ENCODE measurements around the gene TYRO3. TPM values are rescaled to one million over a fixed set of nuclear protein-coding genes. Genes with fewer than 3 reads are reported as not detected.

TYRO3 gene
- total RNA-seq, 1 experiment from 2014 or later, result 8.7 TPM

DNA sequence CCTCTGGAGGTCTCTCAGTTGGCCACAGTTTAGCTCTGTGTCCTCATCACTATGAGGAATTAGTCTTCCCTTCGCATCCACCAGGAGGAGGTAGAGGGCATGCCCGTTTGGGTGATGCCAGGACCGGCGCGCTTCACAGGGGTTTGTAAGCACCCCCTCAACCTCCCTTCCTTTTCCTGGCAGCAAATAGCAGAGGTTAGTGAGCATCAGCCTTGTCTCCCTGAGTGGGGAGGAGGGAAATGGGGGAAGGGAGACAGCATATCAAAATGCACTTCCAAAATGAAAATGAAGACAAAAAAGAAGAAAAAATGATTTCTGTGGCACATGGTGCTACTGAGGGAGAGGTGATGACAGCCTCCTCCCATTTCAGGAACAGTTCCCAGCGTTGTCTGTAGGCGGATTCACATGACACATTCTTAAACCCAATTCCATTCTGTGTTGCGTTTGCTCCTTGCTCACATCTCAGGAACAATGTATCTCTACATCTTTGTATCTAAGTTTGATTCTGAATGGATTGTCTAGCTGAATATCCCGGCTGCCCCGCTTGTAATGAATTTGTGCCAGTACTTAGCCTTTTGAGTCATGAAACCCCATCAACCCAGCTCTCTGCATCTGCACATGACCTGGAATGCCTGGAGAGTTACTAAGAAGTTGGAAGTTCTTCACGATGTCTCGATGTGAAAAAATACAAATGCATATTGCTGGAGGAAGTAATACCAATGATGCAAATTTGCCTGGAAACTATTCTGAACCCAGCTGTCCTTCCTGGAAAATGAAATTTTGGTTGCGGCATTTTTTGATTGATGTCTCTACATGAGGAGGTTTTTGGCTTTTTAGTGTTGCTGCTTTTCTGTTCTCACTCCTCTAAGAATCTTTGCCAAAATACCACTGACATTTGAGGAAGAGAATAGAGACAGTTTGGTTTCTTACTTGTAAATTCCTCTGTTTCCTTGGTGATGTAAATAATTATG, 45.2 kb downstream of the TYRO3 start:
- DNase-seq (ENCODE audit: low read depth), result peak; percentile 69

DNA sequence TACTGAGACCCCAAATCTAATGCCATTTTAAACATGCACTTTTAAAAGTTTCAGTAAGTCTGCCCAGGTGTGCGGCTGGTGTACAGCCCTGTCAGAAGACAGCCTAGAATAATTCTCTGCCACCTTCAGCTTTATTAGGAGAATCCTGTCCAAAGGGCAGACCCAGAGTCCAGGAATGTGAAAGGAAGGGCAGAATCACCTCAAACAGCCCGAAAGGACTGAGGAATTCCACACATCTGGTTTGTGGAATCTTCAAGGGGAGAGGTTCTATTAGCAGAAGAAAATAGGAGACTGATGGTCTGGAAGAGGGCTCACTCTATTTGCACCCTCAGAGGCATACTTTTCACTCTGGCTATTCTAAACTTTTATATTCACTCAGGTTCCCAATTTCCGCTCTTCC, 46.6 kb downstream of the TYRO3 start:
- no peak for DNase-seq (ENCODE audit: low read depth)

DNA sequence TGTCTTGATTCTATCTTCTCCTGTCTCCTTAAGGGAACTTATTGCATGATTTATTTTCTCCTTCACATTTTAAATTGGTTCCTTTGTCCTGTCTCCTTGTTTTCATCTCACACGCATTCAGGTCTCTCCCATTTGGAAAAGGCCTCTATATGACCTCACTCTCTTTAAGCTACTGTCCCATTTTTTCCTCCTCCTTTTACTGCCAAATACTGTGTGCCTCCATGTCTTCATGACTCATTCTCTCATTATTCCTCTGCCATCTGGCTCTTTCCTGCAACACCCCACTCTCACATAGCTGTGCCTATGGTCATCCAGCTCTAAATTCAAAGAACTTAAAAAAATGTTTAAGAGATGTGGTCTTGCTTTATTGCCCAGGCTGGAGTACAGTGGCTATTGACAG, 48.0 kb downstream of the TYRO3 start:
- peak; percentile 87 for DNase-seq (ENCODE audit: low read depth)

- DNase-seq (ENCODE audit: low read depth), result no peak
These were observed 50.1 kb downstream of the TYRO3 start for GRCh38 chr15:41609123-41609522.

DNA sequence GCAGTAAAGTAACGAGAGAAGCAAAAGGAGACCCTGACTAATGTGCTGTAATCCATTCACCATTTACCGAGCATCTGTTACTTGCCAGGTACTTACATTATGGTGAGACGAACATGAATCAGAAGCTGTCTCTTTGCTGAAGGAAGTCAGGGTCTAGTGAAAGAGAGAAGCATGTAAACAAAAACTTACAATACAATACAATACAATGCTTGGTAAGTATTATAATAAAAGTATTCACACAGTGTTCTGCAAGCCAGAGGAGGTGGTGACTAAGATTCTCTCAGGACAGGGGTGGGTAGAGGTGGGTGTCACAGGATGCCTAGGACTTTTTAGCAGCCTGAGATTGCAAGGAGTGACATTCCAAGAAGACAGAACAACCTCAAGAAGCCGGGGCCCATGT, 51.0 kb downstream of the TYRO3 start:
- DNase-seq (ENCODE audit: low read depth), result no peak

- no peak for DNase-seq (ENCODE audit: low read depth)
These were observed 61.7 kb downstream of the TYRO3 start for GRCh38 chr15:41620536-41621199.

DNA sequence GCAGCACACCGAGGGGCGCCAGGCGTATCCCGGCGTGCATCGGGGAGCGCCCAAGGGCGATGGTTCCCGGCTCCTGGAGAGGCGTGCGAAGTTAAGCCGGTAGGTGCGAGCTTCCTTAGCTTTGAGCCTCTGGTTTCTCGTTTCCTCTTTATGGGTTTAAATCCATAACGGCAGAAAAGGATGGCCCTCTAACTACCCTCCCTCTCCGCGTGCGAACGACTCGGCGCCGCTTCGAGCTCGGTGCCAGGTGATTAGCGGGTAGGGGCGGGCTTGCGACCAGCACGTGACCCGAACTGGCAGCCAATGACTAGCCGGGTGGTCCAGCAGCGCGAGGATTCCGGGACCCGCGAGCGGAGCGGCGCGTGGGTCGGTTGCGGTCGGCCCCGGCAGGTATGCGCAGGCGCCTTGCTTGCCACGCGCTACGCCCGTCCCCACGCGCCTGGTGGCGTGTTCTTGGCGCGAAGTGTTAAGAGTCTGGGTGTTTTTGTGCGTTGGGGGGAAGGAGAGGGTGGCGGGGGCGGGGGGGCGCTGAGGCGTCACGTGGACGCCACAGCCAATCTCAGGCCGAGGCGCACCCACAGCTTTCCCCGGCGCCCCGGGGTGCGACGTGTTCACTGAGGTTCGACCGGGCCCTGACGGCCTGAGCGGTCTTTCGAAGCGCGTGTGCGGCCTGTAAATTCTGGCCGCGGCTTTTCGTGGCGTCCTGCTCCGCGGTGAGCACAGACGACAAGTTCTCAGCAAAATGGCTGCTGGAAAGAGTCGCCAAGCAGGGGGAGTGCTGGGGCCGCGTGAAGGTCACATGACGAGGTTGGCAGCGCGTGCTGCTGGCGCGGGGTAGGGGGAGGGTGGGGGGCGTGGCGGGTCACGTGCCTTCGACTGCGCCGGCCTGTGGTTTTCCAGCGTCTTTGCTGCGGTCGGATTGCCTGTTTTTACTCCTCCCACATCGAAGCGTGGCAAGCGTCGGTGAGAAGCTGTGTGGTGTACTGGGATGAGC, 62.5 kb downstream of the TYRO3 start:
- peak; percentile 84 for DNase-seq (ENCODE audit: low read depth)

DNA sequence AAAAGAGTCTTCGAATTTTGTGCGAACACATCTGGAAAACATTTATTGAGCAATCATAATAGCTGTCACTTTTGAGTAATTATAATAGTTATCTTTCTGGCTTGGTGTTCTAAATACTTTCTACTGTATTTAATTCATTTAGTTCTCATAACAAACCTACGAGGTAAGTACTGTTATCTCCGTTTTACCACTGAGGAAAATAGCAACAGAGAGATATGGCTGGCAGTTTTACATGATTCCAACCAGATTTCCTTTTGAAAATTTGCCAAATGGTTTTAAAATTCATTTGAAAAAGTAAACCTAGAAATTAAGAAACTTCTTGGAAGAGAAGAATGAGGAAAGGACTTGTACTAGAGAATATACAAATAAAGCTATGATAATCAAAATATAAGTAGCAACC, 63.9 kb downstream of the TYRO3 start:
- no peak for DNase-seq (ENCODE audit: low read depth)

- no peak for DNase-seq (ENCODE audit: low read depth)
These were observed 68.2 kb downstream of the TYRO3 start for GRCh38 chr15:41627203-41627602.

DNA sequence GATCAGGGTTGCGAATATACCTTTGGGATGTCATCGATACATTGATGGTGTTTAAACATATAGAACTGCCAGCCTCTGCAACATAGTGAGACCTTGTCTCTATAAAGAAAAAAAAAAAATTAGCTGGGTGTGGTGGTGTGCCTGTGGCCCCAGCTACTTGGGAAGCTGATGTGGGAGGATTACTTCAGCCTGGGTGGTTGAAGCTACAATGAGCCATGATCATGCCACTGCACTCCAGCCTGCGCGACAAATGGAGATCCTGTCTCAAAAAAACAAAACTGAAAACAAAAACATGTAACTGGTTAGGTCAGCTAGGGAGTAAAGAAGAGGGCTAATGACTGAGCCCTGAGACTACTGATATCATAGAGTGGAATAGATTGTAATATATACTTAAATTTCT, 70.5 kb downstream of the TYRO3 start:
- no peak for DNase-seq (ENCODE audit: low read depth)

DNA sequence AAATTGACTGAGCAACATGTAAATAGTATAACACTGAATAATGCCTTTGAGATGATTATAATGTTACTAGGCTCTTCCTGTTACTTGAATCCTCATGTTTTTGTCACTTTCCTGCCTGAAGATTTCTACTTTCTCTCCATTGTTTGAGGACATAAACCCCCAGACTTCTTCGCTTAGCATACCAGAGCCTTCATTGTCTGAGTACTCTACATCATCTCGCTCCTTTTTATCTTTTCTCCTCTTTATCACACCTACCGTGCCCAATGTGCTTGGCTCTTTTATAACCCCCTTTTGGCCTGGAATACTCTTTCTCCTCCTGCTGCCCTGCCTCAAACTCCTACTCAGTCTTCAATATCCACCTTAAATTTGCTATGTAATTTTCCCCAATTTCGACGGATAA, 70.9 kb downstream of the TYRO3 start:
- no peak for DNase-seq (ENCODE audit: low read depth)

GRCh38 chr15:41630616-41631217, 71.7 kb downstream of the TYRO3 start:
- DNase-seq (ENCODE audit: low read depth), result no peak

DNA sequence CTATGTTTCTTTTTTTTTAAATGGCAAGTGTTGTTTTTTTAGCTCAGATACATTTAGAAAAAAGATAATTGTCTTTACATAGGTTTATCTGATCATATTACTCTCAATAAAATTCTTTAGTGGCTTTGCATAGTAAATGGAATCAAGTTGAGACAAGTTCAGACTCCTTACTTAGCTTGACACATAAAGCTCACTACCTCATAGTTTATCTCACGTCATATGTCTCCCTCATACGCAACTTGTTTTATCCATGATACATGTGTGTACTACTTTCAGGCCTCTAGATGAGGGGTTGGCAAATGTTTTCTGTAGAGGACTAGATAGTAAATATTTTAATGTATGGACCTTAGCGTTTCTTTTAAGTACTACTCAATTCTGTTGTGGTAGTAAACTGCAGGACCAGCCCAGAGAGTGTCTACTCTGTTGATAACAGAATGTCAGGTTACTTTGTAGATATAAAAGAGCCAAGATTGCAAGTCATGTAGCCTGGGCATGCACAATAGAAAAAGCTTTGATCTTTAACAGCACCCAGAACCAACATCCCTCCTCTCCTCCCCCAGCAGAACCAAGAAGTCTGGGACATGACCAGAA, 73.0 kb downstream of the TYRO3 start:
- no peak for DNase-seq (ENCODE audit: low read depth)

Other genes starting within 250 kb of the TYRO3 start
- 37.9 and 61.9 TPM in 2 replicates for gene OIP5, start 226.6 kb upstream of the TYRO3 start, total RNA-seq (2014; rRNA removed; shearing (Covaris generic))
- gene NUSAP1, start 226.3 kb upstream of the TYRO3 start, total RNA-seq (2014; rRNA removed; shearing (Covaris generic)), result 212 and 264 TPM in 2 replicates
- gene NDUFAF1, start 156.7 kb upstream of the TYRO3 start, total RNA-seq (2014; rRNA removed; shearing (Covaris generic)), result 25.0 and 30.6 TPM in 2 replicates
- gene RTF1, start 142.1 kb upstream of the TYRO3 start, total RNA-seq (2014; rRNA removed; shearing (Covaris generic)), result 29.8 and 40.8 TPM in 2 replicates
- gene ITPKA, start 65.3 kb upstream of the TYRO3 start, total RNA-seq (2014; rRNA removed; shearing (Covaris generic)), result 3.7 and 6.1 TPM in 2 replicates
- not detected in 2 replicates for gene LTK, start 45.4 kb upstream of the TYRO3 start, total RNA-seq (2014; rRNA removed; shearing (Covaris generic))
- 15.9 and 23.6 TPM in 2 replicates for gene RPAP1, start 15.0 kb upstream of the TYRO3 start, total RNA-seq (2014; rRNA removed; shearing (Covaris generic))
- 13.8 and 26.7 TPM in 2 replicates for gene MGA, start 101.2 kb downstream of the TYRO3 start, total RNA-seq (2014; rRNA removed; shearing (Covaris generic))
- gene MAPKBP1, start 215.3 kb downstream of the TYRO3 start, total RNA-seq (2014; rRNA removed; shearing (Covaris generic)), result 8.4 and 11.8 TPM in 2 replicates

All from M059J (cell line).